ENCODE measurements around the gene GABRG3. TPM values are rescaled to one million over a fixed set of nuclear protein-coding genes. Genes with fewer than 3 reads are reported as not detected.

Gene GABRG3
- total RNA-seq, 1 donor from 2014 or later = 19.3 TPM

DNA sequence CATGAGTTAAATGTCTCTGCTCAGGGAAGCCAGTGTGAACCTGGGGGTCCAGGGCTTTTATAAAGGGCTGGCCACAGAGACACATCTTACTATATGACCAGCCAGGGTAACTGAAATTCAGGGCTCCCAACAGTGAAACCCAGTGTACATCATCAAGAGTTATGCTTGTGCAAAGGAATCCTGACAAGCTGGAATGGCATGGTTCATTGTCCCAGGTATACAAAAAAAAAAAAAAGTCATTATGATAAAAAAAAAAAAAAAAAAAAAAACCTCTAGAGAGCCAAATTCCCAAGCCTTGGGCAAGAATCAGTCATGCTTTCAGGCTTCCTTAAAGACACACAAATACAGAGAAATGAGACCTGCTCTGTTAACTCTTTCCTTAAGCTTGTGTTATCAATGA lies 452.0 kb downstream of the GABRG3 start:
- DNase-seq = no peak

DNA sequence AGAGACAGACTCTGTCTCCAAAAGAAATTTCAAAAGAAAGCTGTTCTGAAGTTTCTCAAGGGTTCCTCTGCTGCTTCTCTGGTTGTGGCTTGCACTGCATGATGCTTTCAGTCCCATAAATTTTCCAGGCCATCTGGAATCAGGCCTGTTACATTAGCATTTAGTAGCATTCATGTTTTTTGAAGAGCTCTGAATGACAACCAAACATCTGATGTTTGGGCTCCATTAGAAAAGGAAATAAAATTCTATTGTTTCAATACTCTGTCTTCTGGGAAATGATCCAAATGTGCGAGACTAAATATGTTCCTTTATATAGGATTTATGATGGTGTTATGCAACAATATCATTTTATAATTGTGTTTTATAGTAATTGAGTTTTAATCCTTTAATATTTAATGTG lies 455.8 kb downstream of the GABRG3 start:
- DNase-seq = no peak

DNA sequence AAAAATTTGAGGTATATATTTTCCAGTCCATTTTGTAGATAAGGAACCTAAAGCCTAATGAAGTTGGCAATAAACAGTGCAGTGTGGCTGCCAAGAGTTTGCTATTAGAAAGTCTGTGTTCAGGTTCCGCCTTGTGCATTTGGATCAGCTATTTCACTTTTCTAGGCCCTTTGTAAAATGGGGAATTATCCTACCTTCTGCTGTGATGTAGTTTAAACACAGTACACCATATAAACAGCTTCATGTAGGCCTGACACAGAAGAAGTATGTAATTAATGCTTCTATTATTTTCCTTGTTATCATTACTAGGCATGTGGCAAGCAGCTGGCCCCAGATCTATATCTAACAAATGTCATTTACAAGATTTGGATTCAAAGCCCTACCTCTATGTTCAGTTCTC lies 456.3 kb downstream of the GABRG3 start:
- no peak for DNase-seq

DNA sequence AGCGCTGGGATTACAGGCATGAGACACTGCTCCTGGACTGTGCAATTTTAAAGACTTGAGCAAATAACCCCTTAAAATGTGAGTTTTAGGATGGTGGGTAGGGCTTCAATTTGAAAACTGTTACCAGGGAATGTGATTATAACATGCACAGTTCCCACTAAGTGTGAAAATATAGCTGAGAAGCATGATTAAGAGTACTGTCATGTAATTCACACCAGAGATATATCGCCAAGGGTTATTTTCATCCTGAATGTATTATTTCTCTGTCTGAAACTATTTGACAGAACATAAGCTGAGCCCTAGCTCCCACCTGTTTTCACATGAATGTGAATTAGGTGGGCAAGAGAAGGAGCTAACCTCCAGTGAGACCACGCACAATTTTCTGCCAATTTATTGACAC lies 457.2 kb downstream of the GABRG3 start:
- no peak for DNase-seq

DNA sequence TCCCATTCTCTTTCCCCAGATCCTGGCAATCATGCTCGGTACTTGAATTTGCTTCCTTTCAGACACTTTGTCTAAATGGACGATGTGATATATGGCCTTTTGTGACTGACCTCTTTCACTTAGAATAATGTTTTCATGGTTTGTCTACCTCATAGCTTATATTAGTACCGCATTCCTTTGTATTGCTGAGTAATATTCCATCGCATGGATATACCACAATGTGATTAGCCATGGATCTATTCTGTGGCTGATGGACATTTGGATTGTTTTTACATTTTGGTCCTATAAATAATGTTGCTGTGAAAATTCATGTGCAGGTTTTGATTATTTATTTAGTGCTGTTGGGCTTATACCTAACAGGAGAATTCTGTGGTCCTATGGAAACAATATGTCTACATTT lies 458.6 kb downstream of the GABRG3 start:
- no peak for DNase-seq

DNA sequence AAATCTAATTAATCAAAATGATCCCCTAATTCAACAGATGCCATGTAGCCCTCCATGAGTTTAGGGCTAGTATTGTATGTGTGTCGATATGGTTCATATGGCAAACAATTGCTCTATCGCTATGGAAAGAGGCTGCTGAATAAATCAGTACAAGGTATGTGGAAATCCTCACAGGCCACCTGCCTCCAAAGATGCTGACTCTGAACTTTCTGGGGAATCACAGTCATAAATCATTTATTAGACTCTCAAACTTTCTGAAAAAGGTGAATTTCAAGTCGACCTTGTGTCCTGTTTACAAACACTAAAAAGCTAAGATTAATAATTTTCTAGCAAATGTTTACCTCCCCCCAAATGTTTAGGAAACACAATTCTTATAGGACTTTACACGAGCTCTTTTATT lies 462.6 kb downstream of the GABRG3 start:
- no peak for DNase-seq

DNA sequence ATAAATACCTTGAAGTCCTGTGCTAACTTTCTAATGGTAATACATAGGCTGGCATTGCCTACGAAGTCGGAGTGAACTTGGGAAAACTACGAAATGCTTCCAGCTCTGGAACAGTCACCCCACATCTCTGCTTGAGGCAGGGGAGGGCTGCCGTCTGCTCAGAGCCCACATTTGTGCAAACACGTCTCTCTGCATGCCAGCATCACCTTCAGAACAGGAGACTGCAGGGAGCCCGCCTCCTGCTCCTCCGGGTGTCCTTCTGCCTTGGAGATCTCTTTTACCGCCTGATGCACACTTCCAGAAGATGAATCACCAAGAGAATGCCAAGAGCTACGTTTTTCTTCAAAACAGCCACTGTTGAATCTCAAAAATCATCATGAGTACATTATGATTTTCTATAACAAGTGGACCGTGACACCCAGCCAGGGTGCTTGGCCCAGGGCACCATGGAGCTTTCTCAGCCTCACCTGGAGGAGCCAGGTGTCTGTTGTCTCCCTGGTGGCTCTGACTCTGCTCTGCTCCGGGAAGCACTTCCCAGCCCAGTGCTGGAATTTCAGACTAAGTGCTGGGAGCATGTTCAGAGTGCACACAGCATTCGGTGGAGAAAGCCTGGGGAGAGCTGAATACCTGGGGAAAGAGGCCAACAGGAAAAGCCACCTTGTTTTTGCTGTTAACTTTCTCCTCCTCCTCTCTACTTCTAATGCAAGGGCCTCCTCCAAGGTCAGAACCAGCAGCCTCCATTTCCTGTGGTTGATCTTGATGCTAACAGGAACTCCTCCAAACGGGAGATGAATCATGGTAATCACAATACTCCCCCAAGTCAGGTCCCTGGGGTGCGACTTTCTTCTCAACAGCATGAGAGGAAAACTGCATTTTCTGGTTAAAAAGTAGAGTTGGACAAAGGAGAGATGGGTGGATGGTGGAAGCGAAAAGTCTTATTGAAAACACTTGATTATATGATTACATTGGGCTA lies 467.7 kb downstream of the GABRG3 start:
- peak; percentile 62 for DNase-seq

DNA sequence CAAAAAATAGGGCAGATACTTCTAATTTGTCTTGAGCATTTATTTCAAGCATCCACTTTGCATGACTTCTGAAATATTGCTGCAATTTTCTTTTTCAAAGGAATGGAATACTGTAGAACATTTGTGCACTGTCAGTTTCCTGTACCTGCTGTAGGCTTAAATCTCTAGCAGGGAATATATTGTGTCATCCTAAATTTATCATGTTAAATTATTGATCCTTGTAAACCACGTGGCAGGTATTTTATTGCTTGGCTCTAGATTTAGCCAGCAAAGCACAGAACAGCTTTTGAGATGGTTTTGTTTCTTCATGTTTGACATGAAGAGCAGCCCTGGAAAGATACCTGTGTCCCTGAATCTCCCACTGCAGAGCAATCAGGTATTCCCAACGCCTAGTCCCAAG lies 470.1 kb downstream of the GABRG3 start:
- DNase-seq = no peak

DNA sequence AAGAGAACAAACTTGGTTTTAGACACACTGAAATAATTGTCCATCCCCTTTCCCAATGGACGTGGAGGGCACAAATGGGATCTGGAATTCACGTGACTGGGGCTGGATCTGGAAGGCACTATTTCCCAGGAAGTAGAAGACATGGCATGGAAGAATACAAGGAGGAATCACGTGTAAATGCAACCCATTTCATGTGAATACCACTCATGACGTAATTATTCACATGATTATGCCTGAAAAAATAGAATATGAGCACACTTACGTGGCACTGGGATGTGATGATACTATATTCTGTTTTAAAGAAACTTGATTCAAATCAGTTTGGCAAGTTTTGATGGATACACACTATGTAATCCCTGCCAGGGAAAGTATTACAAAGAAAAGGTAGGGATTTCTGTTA lies 477.3 kb downstream of the GABRG3 start:
- DNase-seq = no peak

DNA sequence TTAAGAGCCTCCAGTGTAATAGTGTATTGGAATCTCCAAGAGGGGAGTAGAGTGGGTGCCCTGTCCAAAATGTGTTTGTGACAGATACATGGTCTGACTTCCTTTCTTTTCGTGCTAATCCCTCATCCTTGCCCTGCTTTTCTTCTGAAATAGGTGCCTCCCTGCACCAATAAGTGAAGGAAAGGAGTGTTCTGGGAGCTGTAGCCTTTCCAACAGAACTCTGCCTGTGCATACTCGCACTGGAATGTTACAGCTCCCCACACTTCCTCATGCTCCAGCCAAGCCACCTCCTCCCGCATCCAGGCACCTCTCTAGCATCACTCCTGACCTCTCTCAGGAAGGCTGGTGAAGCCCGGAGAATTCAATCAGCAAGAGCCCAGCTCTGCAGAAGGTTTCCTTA lies 478.0 kb downstream of the GABRG3 start:
- no peak for DNase-seq

DNA sequence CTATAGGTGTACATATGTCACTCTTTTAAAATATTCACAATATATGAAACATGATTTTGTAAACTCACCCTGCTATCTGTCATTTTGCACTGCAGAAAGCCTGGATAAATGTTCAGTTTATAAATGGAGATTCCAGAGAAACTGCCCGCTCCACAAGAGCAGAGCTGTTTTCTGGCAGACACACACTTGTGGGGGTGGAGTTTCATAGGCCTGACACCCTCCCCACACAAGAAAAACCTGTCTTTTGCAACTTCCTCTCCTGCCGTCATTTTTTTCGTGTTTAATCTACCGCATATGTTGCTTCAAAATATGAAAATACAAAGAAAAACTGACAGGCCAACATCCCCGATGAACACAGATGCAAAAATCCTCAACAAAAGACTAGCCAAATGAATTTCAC lies 479.0 kb downstream of the GABRG3 start:
- DNase-seq = no peak

DNA sequence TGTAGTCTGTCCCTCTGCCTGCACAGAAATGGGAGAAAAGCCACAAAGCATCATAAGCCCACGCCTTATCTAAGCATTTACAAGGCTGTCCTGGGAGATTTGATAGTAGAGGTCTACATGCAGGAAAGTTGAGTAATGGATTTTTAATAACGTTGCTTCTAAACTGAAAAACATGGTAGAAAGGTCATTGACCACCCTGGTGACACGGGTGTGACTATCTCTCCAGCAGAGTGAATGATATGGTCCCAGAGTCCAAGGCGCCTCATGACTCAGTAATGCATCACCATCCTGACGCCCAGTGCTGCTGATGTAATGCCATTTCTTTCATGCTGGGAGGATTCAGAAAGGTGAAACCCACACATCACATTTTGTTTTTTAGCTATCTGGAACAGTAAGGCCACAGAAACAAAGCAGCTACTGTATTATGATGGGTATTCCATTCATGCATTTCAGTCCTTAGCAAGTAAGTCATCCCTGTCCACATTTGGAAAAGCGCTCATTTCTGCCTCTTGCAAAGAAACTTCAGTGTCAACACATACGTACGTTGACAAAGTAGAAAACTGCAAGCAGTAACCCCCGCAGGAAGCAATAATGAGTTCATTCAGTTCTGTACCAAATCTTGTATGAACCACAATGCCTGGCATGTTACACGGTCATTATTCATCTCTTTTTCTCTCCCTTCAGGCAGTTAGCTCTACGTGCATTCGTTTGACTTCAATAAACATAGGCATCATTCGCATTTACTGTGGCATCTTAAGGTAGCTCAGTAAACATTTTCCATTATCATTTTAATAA lies 483.5 kb downstream of the GABRG3 start:
- DNase-seq = no peak

DNA sequence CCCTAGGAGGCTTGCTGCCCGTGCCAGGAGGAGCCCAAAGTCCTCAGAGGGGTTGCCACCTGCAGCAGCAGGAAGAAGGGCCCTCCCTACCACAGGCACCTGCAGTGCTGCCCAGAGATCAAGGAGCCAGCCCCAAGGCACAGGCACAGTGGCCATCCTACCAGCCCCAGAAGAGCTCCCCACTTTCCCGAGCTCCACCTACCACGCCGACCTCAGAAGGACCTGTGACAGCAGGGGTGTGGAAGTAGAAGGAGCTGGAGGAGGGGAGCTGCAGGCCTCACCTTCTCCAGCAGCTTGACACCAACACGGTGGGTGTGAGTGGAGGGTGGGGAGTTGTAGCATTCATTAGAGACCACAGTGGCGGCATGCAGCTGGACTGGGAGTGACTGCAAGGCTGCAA lies 485.8 kb downstream of the GABRG3 start:
- DNase-seq = no peak

DNA sequence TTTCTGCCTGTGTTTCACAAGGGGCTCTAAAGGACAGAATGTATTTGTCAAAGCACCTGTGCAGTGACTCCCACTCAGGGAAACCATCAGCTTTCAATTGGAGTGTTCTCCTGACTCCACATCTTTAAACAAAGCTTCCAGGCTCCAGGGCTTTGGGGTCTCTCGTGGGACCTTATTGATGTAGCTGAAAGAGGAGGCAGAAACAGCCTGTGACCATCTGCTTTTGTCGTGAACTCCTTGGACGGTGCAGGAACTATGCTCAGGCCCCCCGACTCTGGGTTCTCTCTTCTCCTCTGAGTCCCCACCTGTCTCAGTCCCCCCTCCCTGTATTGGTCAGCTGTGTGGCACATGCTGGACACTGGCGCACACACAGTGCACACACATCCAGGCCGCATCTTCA lies 486.8 kb downstream of the GABRG3 start:
- no peak for DNase-seq

DNA sequence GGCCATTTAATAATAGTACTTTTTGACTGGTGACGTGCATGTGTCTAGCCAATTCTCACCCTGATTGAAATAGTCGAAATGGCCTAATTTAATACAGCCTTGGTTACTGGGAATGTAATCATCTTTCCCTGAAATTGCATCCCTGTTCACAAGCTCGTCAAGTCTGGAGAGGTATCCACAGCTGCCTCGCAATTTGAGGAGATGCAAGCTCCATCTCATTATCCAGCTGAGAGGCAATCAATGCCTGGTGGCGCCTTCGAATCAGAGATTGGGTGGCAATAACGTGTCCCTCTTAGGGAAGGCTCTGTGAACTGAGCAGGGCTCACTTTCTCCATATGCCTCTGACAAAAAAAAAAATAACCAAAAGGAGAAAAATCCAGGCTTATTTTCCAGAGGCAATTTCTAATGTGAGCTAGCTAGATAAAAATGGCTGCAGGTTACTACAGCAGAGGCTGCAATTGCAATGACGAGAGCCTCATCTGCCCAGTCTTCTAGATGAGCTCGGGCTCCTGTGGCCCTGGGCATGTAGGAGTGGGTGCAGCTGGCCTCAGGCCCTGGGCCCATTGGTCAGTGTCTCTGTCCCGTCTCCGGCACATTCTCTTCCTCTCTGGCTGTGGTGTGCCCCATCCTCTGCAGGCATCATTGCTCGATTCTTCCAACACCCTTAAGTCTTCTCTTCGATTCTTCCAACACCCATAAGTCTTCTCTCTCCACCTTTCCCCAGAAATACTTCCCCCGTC lies 487.5 kb downstream of the GABRG3 start:
- no peak for DNase-seq

DNA sequence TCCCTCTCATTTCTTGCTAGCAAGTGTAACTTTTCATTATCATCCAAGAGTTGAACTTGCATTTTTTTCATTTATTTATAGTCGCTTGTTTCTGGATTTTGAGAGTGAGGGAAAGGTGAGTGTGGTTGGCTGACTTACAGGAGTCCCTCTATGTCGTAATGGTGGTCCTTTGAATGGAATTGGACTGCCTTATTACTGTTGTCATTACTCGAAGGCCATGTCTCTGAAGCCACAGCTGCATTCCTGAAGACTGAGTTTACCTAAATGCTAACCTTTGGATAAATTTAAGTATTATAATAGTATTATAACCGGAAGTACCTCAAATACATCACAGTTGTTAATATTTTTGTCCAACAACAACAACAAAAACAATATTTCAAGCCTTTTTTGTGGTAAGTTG lies 488.9 kb downstream of the GABRG3 start:
- no peak for DNase-seq

DNA sequence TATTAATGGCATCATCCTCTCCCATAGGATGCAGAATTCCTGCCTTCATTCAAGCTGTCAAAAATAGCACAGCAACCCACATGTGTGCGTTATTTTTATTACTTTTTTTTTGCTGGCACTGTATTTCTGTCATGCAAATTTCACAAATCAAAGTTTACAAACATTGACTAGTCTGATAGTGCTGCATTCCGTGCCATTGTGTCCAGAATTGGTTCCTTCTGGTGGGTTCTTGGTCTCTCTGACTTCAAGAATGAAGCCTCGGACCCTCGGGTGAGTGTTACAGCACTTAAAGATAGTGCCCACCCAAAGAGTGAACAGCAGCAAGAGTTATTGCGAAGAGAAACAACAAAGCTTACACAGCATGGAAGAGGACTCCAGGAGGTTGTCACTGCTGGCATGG lies 490.2 kb downstream of the GABRG3 start:
- DNase-seq = no peak

DNA sequence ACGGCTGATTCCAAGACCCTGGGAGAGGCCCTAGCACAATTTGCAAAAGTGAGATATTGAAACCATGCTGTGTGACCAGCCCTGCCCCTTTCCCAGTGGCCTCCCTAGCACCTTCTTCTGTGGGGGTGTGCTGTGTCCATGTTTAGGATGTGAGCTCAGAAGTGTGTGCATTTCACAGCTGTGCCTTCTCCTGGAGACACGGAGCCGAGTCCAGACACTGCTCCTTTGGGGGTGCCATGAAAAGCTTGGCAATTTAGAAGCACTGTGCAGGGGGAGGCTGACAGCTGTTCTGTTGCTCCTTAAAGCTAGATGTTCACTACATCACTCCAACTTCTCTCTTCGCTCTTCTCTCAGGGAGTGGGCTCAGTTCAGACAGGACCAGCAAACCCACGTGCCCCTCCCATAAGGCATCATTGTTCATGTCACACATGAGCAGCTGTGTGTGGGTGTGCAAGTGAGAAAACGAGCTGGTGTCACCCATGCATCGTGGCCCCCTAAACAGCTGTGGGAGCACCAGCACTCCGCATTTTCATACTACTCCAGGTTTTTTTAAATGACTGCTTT lies 492.6 kb downstream of the GABRG3 start:
- DNase-seq = peak; percentile 22

DNA sequence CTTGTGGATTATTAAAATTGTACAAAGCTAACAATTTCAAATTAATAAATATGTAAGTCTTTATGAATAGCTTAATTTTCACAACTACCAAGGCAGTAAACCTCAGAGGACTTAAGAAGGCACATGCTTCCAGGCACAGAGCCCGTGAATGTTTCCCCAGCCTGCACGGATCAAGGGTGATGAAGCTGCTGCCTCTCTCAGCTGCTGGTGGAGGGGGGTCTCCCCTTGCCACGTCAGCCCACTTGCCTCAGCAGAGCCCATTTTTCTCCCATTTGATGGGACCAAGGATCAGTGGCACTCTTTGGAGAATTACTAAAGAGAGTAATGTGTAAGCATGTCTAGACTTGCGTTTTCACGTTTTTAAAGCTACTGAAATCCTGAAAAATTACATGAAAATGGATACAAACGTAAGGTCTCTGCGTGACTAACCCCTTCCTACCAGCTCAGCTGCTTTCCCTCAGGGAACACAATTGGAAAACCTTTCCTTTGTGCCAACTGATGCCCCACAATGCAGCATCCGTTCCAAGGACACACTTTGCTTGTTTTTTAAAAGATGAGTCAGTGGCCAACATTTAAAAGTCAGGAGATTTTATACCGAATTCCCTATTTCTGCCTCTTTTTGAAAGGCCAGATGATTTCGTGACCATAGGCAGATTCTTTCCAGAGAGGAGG lies 494.1 kb downstream of the GABRG3 start:
- DNase-seq = no peak

DNA sequence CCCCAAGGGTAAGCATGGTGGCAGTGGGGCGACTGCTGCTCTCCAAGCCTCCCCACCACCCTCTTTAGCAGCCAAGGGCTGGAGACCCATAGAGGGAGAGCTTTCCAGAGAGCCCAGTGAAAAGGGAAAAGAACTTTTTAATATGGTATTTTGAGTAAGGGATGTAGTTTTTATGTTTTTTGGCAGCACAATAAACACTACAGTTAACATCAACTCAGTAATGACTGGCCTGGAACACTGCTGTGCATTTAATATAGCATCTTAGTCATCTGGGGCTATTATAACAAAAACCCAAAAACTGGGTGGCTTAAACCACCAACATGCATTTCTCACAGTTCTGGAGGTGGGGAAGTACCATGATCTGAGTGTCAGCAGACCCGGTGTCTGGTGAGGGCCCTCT lies 495.8 kb downstream of the GABRG3 start:
- no peak for DNase-seq

DNA sequence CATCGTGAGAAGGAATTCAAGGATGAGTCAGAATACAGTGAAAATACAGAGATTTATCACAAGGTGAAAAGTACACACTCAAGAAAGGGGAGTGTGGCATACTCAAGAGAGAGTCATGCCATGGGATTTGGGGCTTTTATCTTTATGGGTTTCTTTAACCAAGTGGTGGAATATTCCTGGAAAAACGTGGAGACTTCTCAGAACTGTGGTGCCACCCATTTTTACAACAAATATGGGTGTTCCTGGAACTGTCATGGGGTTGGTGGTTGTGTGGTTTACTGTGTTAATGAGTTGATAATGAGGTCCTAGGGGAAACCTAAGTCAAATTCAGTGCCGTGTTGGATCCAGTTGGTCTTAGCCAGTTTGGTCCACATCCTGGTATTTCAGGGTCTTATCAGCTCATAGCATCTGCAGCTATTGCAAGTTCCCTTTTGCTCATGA lies 497.2 kb downstream of the GABRG3 start:
- no peak for DNase-seq

DNA sequence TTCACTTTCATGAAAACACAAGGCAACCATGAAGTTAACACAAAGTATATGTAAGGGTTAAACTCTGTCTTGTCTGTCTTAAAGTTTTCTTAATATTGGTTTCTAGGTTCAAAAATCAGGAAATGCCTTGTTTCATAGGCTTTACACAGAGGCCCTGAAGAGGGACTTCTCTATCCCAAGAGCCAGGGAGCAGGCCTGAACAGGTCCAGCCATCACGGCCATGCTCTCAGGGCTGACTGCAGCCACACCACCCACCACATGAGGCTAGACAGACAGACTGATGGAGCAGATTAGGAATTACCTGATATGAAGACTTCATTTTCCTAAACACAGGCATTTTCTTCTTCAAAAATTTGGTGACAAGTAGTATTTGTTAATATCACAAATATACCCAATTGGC lies 502.9 kb downstream of the GABRG3 start:
- DNase-seq = no peak

Measured in occipital lobe (tissue), 2 donors.